Measurements from ENCODE around the gene ACTA2.

ACTA2 gene

GRCh38 chr10:88952647-88953111, at the start of gene ACTA2:
ACTA2 (minus strand) TSS chr10:88952773; CDS start chr10:88948930, 3,843 bp downstream.
- DNase-seq, result no peak

GRCh38 chr10:89001729-89002072, 49.1 kb upstream of the ACTA2 start:
- DNase-seq, result no peak

- DNase-seq, result no peak
Observed at GRCh38 chr10:89001024-89001728, 48.6 kb upstream of the ACTA2 start.

GRCh38 chr10:88999625-89000024, 47.1 kb upstream of the ACTA2 start:
- no peak for DNase-seq

GRCh38 chr10:88996927-88997326, 44.4 kb upstream of the ACTA2 start:
- DNase-seq, result no peak

- no peak for DNase-seq
Observed at GRCh38 chr10:88995156-88995876, 42.7 kb upstream of the ACTA2 start.

GRCh38 chr10:88994019-88994418, 41.4 kb upstream of the ACTA2 start:
- no peak for DNase-seq

GRCh38 chr10:88992921-88993524, 40.5 kb upstream of the ACTA2 start:
- no peak for DNase-seq

- no peak for DNase-seq
Observed at GRCh38 chr10:88991899-88992320, 39.3 kb upstream of the ACTA2 start.

- DNase-seq, result no peak
Observed at GRCh38 chr10:88991161-88991898, 38.8 kb upstream of the ACTA2 start.

GRCh38 chr10:88990384-88991160, 38.0 kb upstream of the ACTA2 start, which contains the start of gene FAS:
FAS (plus strand) TSS chr10:88990798; CDS start chr10:88990877, 79 bp downstream.
- no peak for DNase-seq

- no peak for DNase-seq
Observed at GRCh38 chr10:88989824-88990383, 37.3 kb upstream of the ACTA2 start.

- no peak for DNase-seq
Observed at GRCh38 chr10:88989423-88989822, 36.9 kb upstream of the ACTA2 start.

- DNase-seq, result no peak
Observed at GRCh38 chr10:88987840-88988239, 35.3 kb upstream of the ACTA2 start.

GRCh38 chr10:88987243-88987725, 34.7 kb upstream of the ACTA2 start:
- no peak for DNase-seq

- DNase-seq, result no peak
Observed at GRCh38 chr10:88986549-88987242, 34.1 kb upstream of the ACTA2 start.

- no peak for DNase-seq
Observed at GRCh38 chr10:88984525-88984924, 32.0 kb upstream of the ACTA2 start.

- DNase-seq, result no peak
Observed at GRCh38 chr10:88983939-88984338, 31.4 kb upstream of the ACTA2 start.

- DNase-seq, result no peak
Observed at GRCh38 chr10:88983206-88983605, 30.6 kb upstream of the ACTA2 start.

GRCh38 chr10:88982366-88982765, 29.8 kb upstream of the ACTA2 start:
- DNase-seq, result no peak

GRCh38 chr10:88981435-88981834, 28.9 kb upstream of the ACTA2 start:
- no peak for DNase-seq

All from DMS153 (cell line).